Measurements from ENCODE around the gene MTMR11.
"Not testable (repeated sequence)": the region's sequence is repeated elsewhere in the genome, so short reads cannot be mapped to it uniquely, and the experiment has no call there.

The MTMR11 gene

GRCh38 chr1:149949911-149950310 lies 13.2 kb upstream of the MTMR11 start:
- H3K27ac Mint-ChIP-seq, result no peak overlapping the region
- H3K27me3 Mint-ChIP-seq (ENCODE audit: low read depth), result no peaks in the 10 kb centered on the region
- peaks cover 21% of the 10 kb centered on the region for H3K36me3 Mint-ChIP-seq (ENCODE audit: low read depth)
- H3K4me1 Mint-ChIP-seq (ENCODE audit: low read depth), result peaks cover 4% of the 10 kb centered on the region
- no peak overlapping the region for H3K4me3 Mint-ChIP-seq
- H3K9me3 Mint-ChIP-seq, result no peaks in the 10 kb centered on the region

- Mint-ChIP-seq H3K27me3 (ENCODE audit: low read depth) (no peaks in the 10 kb centered on the region), H3K27ac (no peak overlapping the region), H3K4me1 (ENCODE audit: low read depth) (peaks cover 13% of the 10 kb centered on the region), H3K36me3 (ENCODE audit: low read depth) (peaks cover 22% of the 10 kb centered on the region), H3K4me3 (no peak overlapping the region), H3K9me3 (no peaks in the 10 kb centered on the region)
Measured at GRCh38 chr1:149945206-149945605, 8.5 kb upstream of the MTMR11 start.

- Mint-ChIP-seq H3K4me3 (no peak overlapping the region), H3K4me1 (ENCODE audit: low read depth) (peaks cover 23% of the 10 kb centered on the region), H3K27me3 (ENCODE audit: low read depth) (no peaks in the 10 kb centered on the region), H3K27ac (no peak overlapping the region), H3K9me3 (no peaks in the 10 kb centered on the region), H3K36me3 (ENCODE audit: low read depth) (peaks cover 17% of the 10 kb centered on the region)
Measured at GRCh38 chr1:149942885-149943284, 6.2 kb upstream of the MTMR11 start.

- no peak overlapping the region for H3K4me3 Mint-ChIP-seq
- H3K9me3 Mint-ChIP-seq, result no peaks in the 10 kb centered on the region
- no peaks in the 10 kb centered on the region for H3K27me3 Mint-ChIP-seq (ENCODE audit: low read depth)
- H3K36me3 Mint-ChIP-seq (ENCODE audit: low read depth), result peaks cover 13% of the 10 kb centered on the region
- peaks cover 26% of the 10 kb centered on the region for H3K4me1 Mint-ChIP-seq (ENCODE audit: low read depth)
- no peak overlapping the region for H3K27ac Mint-ChIP-seq
Measured at GRCh38 chr1:149942207-149942606, 5.5 kb upstream of the MTMR11 start.

GRCh38 chr1:149940427-149940826 lies 3.7 kb upstream of the MTMR11 start:
- H3K27me3 Mint-ChIP-seq (ENCODE audit: low read depth), result no peaks in the 10 kb centered on the region
- no peaks in the 10 kb centered on the region for H3K9me3 Mint-ChIP-seq
- H3K36me3 Mint-ChIP-seq (ENCODE audit: low read depth), result peaks cover 11% of the 10 kb centered on the region
- peaks cover 29% of the 10 kb centered on the region for H3K4me1 Mint-ChIP-seq (ENCODE audit: low read depth)
- no peak overlapping the region for H3K27ac Mint-ChIP-seq
- H3K4me3 Mint-ChIP-seq, result no peak overlapping the region

GRCh38 chr1:149938668-149939003 lies 2.0 kb upstream of the MTMR11 start:
- peaks cover 29% of the 10 kb centered on the region for H3K4me1 Mint-ChIP-seq (ENCODE audit: low read depth)
- H3K27ac Mint-ChIP-seq, result peak overlapping the region; percentile 62
- not testable (repeated sequence) for H3K36me3 Mint-ChIP-seq (ENCODE audit: low read depth); H3K9me3 Mint-ChIP-seq; H3K27me3 Mint-ChIP-seq (ENCODE audit: low read depth)
- peak overlapping the region; percentile 37 for H3K4me3 Mint-ChIP-seq

- peak overlapping the region; percentile 71 for H3K27ac Mint-ChIP-seq
- no peaks in the 10 kb centered on the region for H3K36me3 Mint-ChIP-seq (ENCODE audit: low read depth)
- peaks cover 23% of the 10 kb centered on the region for H3K4me1 Mint-ChIP-seq (ENCODE audit: low read depth)
- H3K4me3 Mint-ChIP-seq, result peak overlapping the region; percentile 38
- H3K27me3 Mint-ChIP-seq (ENCODE audit: low read depth), result no peaks in the 10 kb centered on the region
- H3K9me3 Mint-ChIP-seq, result no peaks in the 10 kb centered on the region
Measured at GRCh38 chr1:149937759-149938158, 1.1 kb upstream of the MTMR11 start.

GRCh38 chr1:149936992-149937705 lies 470 bp upstream of the MTMR11 start:
- Mint-ChIP-seq H3K4me3 (no peak overlapping the region), H3K36me3 (ENCODE audit: low read depth) (no peaks in the 10 kb centered on the region), H3K9me3 (no peaks in the 10 kb centered on the region), H3K27ac (peak overlapping the region; percentile 71), H3K27me3 (ENCODE audit: low read depth) (no peaks in the 10 kb centered on the region), H3K4me1 (ENCODE audit: low read depth) (peaks cover 22% of the 10 kb centered on the region)

GRCh38 chr1:149934356-149934755 lies 2.3 kb downstream of the MTMR11 start:
- H3K27ac Mint-ChIP-seq, result no peak overlapping the region
- H3K4me3 Mint-ChIP-seq, result no peak overlapping the region
- H3K4me1 Mint-ChIP-seq (ENCODE audit: low read depth), result peaks cover 44% of the 10 kb centered on the region
- H3K9me3 Mint-ChIP-seq, result no peaks in the 10 kb centered on the region
- H3K36me3 Mint-ChIP-seq (ENCODE audit: low read depth), result peaks cover 2% of the 10 kb centered on the region
- H3K27me3 Mint-ChIP-seq (ENCODE audit: low read depth), result no peaks in the 10 kb centered on the region

- H3K4me1 Mint-ChIP-seq (ENCODE audit: low read depth), result peaks cover 46% of the 10 kb centered on the region
- H3K27me3 Mint-ChIP-seq (ENCODE audit: low read depth), result no peaks in the 10 kb centered on the region
- no peak overlapping the region for H3K27ac Mint-ChIP-seq
Measured at GRCh38 chr1:149933208-149933607, 3.5 kb downstream of the MTMR11 start.

GRCh38 chr1:149932474-149932873 lies 4.2 kb downstream of the MTMR11 start:
- H3K9me3 Mint-ChIP-seq, result no peaks in the 10 kb centered on the region
- peaks cover 6% of the 10 kb centered on the region for H3K36me3 Mint-ChIP-seq (ENCODE audit: low read depth)
- H3K4me1 Mint-ChIP-seq (ENCODE audit: low read depth), result peaks cover 40% of the 10 kb centered on the region
- H3K27ac Mint-ChIP-seq, result no peak overlapping the region
- H3K4me3 Mint-ChIP-seq, result no peak overlapping the region
- no peaks in the 10 kb centered on the region for H3K27me3 Mint-ChIP-seq (ENCODE audit: low read depth)

More at GRCh38 chr1:149933208-149933607, 3.5 kb downstream of the MTMR11 start:
- Mint-ChIP-seq H3K4me3 (no peak overlapping the region), H3K9me3 (no peaks in the 10 kb centered on the region), H3K36me3 (ENCODE audit: low read depth) (peaks cover 2% of the 10 kb centered on the region)

GRCh38 chr1:149931212-149931790 lies 5.4 kb downstream of the MTMR11 start:
- peak overlapping the region; percentile 70 for H3K4me3 Mint-ChIP-seq
- no peaks in the 10 kb centered on the region for H3K27me3 Mint-ChIP-seq (ENCODE audit: low read depth)
- H3K4me1 Mint-ChIP-seq (ENCODE audit: low read depth), result peaks cover 40% of the 10 kb centered on the region
- H3K27ac Mint-ChIP-seq, result peak overlapping the region; percentile 86
- H3K9me3 Mint-ChIP-seq, result no peaks in the 10 kb centered on the region
- peaks cover 13% of the 10 kb centered on the region for H3K36me3 Mint-ChIP-seq (ENCODE audit: low read depth)

- Mint-ChIP-seq H3K9me3 (no peaks in the 10 kb centered on the region), H3K27ac (no peak overlapping the region), H3K4me1 (ENCODE audit: low read depth) (peaks cover 50% of the 10 kb centered on the region), H3K4me3 (peak overlapping the region; percentile 33), H3K27me3 (ENCODE audit: low read depth) (no peaks in the 10 kb centered on the region), H3K36me3 (ENCODE audit: low read depth) (peaks cover 26% of the 10 kb centered on the region)
Measured at GRCh38 chr1:149929856-149930255, 6.8 kb downstream of the MTMR11 start.

GRCh38 chr1:149928401-149928724 lies 8.3 kb downstream of the MTMR11 start:
- Mint-ChIP-seq H3K9me3 (no peaks in the 10 kb centered on the region), H3K4me1 (ENCODE audit: low read depth) (peaks cover 58% of the 10 kb centered on the region), H3K36me3 (ENCODE audit: low read depth) (peaks cover 37% of the 10 kb centered on the region), H3K4me3 (peak overlapping the region; percentile 99), H3K27ac (peak overlapping the region; percentile 83), H3K27me3 (ENCODE audit: low read depth) (no peaks in the 10 kb centered on the region)

GRCh38 chr1:149927563-149928400 lies 8.9 kb downstream of the MTMR11 start, which contains the start of gene SF3B4:
TSS of gene SF3B4 (minus strand) at chr1:149927803. CDS start at chr1:149927759, 44 bp downstream.
- peaks cover 42% of the 10 kb centered on the region for H3K36me3 Mint-ChIP-seq (ENCODE audit: low read depth)
- peak within 1 kb of the TSS; percentile 99 for H3K4me3 Mint-ChIP-seq
- no peaks in the 10 kb centered on the region for H3K27me3 Mint-ChIP-seq (ENCODE audit: low read depth)
- H3K27ac Mint-ChIP-seq, result peak within 1 kb of the TSS; percentile 83
- no peaks in the 10 kb centered on the region for H3K9me3 Mint-ChIP-seq
- peaks cover 58% of the 10 kb centered on the region for H3K4me1 Mint-ChIP-seq (ENCODE audit: low read depth)
